Vagina (tissue), 2 donors: ENCODE data around the gene RANBP3. TPM values are rescaled to one million over a fixed set of nuclear protein-coding genes. Genes with fewer than 3 reads are reported as not detected.

ENCODE experiments used
- DNase-seq, 2 donors: peaks; one replicate each; pipeline ENCODE4 v3.0.0-alpha.2; 2017; ENCODE audit errors: extremely low spot score in 2 of 2
- H3K27ac ChIP-seq: fragments of 200-600 bp; sonication (generic); one replicate; pipeline ENCODE4 v1.5.1; 2019
- H3K27me3 ChIP-seq: fragments of 200-600 bp; sonication (generic); one replicate; pipeline ENCODE4 v1.5.1; 2019
- H3K36me3 ChIP-seq, 2 donors: fragments of 200-600 bp; sonication (generic); one replicate each; pipeline ENCODE4 v1.5.1; 2017 to 2019
- H3K4me1 ChIP-seq: fragments of 200-600 bp; sonication (generic); one replicate; pipeline ENCODE4 v1.5.1; 2019
- H3K4me3 ChIP-seq, 2 donors: fragments of 200-600 bp; sonication (generic); 1 replicate in 1 of 2; 2 replicates in 1 of 2; pipeline ENCODE4 v1.5.1; 2016 to 2019
- H3K9me3 ChIP-seq: fragments of 200-600 bp; sonication (generic); one replicate; pipeline ENCODE4 v1.5.1; 2019
- POLR2A ChIP-seq, 2 donors: fragments of 450-650 bp; IDR thresholded peaks; one replicate each; pipeline ENCODE4 v1.6.1; 2017; ENCODE audit warnings: antibody characterized with exemption in 2 of 2, mild to moderate bottlenecking in 2 of 2, moderate library complexity in 2 of 2
- POLR2AphosphoS5 ChIP-seq, 2 donors: sonication (generic); formaldehyde crosslinking; IDR thresholded peaks; one replicate each; pipeline ENCODE4 v1.9.0; 2017; ENCODE audit warnings: antibody characterized with exemption in 2 of 2, mild to moderate bottlenecking in 2 of 2, low read depth in 1 of 2; ENCODE audit not compliant: insufficient read depth in 1 of 2
- intact Hi-C: fragments of 100-400 bp; cut with DNase I; formaldehyde crosslinking; loops from one replicate; pipeline ENCODE4 v1.15.1; 2023
- total RNA-seq: library from RNA; depleted of rRNA; stranded (reverse); fragments of >200 nt; gene quantifications from one replicate; pipeline ENCODE4 v1.2.3, GENCODE V29; 2016
- TF ChIP-seq, protein P1 (sequence below), 3 experiments: fragments of 450-650 bp in 2 of 3; fragments of 200-600 bp in 1 of 3; sonication (generic) in 1 of 3; IDR thresholded peaks; one replicate each; pipeline ENCODE4 v1.5.1; 2017 to 2019; ENCODE audit warnings: antibody characterized with exemption in 3 of 3, mild to moderate bottlenecking in 2 of 3, moderate library complexity in 2 of 3

The RANBP3 gene
- total RNA-seq, 1 donor from 2014 or later, result 110 TPM

DNA sequence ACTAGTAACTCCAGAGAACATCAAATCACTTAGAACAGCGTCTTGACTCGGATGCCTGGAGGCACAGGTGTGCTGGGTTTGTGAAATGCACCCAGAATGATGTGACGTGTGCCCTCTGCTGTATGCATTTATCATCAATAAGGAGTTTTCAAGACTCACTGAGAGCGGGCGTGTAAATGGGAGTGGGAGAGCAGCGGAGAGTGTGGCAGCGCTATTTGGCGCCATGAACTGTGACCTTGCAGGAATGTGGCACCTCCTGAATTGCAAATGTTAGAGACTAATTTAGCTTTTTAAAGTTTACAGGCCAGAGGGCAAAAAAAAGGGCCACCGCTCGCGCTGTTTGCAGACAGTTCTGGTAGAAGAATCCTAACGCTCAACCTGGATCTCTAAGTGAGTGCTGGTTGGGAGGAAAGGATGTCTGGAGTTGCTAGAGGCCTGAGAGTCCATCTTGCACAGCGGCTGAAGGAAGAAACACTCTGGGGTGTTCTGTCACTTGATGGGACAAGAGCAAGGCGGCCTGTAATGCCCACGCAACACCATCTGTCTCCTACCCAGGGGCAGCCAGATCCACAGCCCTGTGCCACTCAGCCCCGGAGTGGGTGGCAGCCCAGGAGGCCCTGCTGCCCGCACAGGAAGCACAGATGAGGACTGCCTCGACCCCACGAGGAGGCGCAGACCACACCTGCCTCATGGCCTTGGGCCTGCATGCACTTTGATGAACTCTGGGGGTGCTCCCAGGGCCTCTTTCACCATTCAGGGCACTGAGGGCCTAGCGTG lies 19.7 kb downstream of the RANBP3 start:
- intact Hi-C loops, result no loop called here
- Histone ChIP-seq H3K4me3 (no peak overlapping the region), H3K36me3 (no peaks in the 10 kb centered on the region), H3K9me3 (no peaks in the 10 kb centered on the region), H3K4me1 (peaks cover 80% of the 10 kb centered on the region), H3K27ac (no peak overlapping the region), H3K27me3 (no peaks in the 10 kb centered on the region)
- no peak for TF ChIP-seq POLR2AphosphoS5 (IDR thresholded peaks at IDR 0.05; ENCODE audit: insufficient read depth in 1 of 2, low read depth in 1 of 2)
- DNase-seq, result no peak

- Histone ChIP-seq H3K9me3 (no peaks in the 10 kb centered on the region), H3K4me3 (no peak overlapping the region), H3K27ac (no peak overlapping the region), H3K4me1 (peaks cover 81% of the 10 kb centered on the region), H3K27me3 (no peaks in the 10 kb centered on the region), H3K36me3 (no peaks in the 10 kb centered on the region)
- DNase-seq, result no peak
- intact Hi-C loops, result no loop called here
- no peak for TF ChIP-seq POLR2A (IDR thresholded peaks at IDR 0.05)
- TF ChIP-seq, protein P1, sequence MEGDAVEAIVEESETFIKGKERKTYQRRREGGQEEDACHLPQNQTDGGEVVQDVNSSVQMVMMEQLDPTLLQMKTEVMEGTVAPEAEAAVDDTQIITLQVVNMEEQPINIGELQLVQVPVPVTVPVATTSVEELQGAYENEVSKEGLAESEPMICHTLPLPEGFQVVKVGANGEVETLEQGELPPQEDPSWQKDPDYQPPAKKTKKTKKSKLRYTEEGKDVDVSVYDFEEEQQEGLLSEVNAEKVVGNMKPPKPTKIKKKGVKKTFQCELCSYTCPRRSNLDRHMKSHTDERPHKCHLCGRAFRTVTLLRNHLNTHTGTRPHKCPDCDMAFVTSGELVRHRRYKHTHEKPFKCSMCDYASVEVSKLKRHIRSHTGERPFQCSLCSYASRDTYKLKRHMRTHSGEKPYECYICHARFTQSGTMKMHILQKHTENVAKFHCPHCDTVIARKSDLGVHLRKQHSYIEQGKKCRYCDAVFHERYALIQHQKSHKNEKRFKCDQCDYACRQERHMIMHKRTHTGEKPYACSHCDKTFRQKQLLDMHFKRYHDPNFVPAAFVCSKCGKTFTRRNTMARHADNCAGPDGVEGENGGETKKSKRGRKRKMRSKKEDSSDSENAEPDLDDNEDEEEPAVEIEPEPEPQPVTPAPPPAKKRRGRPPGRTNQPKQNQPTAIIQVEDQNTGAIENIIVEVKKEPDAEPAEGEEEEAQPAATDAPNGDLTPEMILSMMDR (IDR thresholded peaks at IDR 0.05), result no peak
- TF ChIP-seq POLR2AphosphoS5 (IDR thresholded peaks at IDR 0.05; ENCODE audit: insufficient read depth in 1 of 2, low read depth in 1 of 2), result no peak
Observed at GRCh38 chr19:5957170-5957569, 20.8 kb downstream of the RANBP3 start.

DNA sequence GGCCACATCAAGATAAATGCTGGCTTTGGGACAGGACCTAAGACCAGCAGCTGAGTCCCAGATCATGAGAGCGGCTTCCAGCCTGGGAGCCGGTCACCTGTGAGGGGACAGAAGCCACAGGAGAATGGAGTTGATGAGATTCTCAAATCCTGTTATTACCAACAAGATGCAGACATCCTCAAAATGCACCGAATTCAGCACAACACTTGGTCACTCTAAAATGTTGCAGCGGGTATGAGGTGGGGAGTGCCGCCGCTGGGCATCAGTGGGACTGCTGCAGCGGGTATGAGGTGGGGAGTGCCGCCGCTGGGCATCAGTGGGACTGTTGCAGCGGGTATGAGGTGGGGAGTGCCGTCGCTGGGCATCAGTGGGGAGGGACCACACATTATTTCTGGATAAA lies 21.2 kb downstream of the RANBP3 start:
- H3K36me3 ChIP-seq, result no peaks in the 10 kb centered on the region
- H3K4me1 ChIP-seq, result peaks cover 81% of the 10 kb centered on the region
- DNase-seq, result no peak
- no peak overlapping the region for H3K4me3 ChIP-seq
- no peaks in the 10 kb centered on the region for H3K27me3 ChIP-seq
- H3K9me3 ChIP-seq, result no peaks in the 10 kb centered on the region
- intact Hi-C loops, result no loop called here
- no peak overlapping the region for H3K27ac ChIP-seq
- no peak for TF ChIP-seq POLR2AphosphoS5 (IDR thresholded peaks at IDR 0.05; ENCODE audit: insufficient read depth in 1 of 2, low read depth in 1 of 2)
- TF ChIP-seq, protein P1 (IDR thresholded peaks at IDR 0.05), result no peak
- no peak for TF ChIP-seq POLR2A (IDR thresholded peaks at IDR 0.05)

GRCh38 chr19:5956323-5956722 lies 21.6 kb downstream of the RANBP3 start:
- Histone ChIP-seq H3K27ac (no peak overlapping the region), H3K9me3 (no peaks in the 10 kb centered on the region), H3K27me3 (no peaks in the 10 kb centered on the region), H3K4me3 (no peak overlapping the region), H3K4me1 (peaks cover 81% of the 10 kb centered on the region), H3K36me3 (no peaks in the 10 kb centered on the region)
- intact Hi-C loops, result no loop called here
- DNase-seq, result no peak
- TF ChIP-seq POLR2AphosphoS5 (IDR thresholded peaks at IDR 0.05; ENCODE audit: insufficient read depth in 1 of 2, low read depth in 1 of 2) (no peak), POLR2A (IDR thresholded peaks at IDR 0.05) (no peak)
- TF ChIP-seq, protein P1 (IDR thresholded peaks at IDR 0.05), result no peak

- no peaks in the 10 kb centered on the region for H3K36me3 ChIP-seq
- H3K27me3 ChIP-seq, result no peaks in the 10 kb centered on the region
- intact Hi-C loops, result no loop called here
- DNase-seq, result no peak
- peaks cover 81% of the 10 kb centered on the region for H3K4me1 ChIP-seq
- H3K9me3 ChIP-seq, result no peaks in the 10 kb centered on the region
- peak overlapping the region; percentile 18 for H3K27ac ChIP-seq
- TF ChIP-seq, protein P1 (IDR thresholded peaks at IDR 0.05), result no peak
- TF ChIP-seq POLR2A (IDR thresholded peaks at IDR 0.05) (no peak), POLR2AphosphoS5 (IDR thresholded peaks at IDR 0.05; ENCODE audit: insufficient read depth in 1 of 2, low read depth in 1 of 2) (no peak)
- H3K4me3 ChIP-seq, result no peak overlapping the region
Observed at GRCh38 chr19:5955636-5955935, 22.4 kb downstream of the RANBP3 start.
